Gastrocnemius medialis (tissue), 4 donors: Measurements from ENCODE around the gene TCTN2.

Experiments used
- CTCF ChIP-seq, 5 experiments: fragments of 450-650 bp in 3 of 5; fragments of 200-600 bp in 2 of 5; sonication (generic) in 2 of 5; IDR thresholded peaks in 4 of 5; conservative IDR thresholded peaks in 1 of 5; 1 replicate in 4 of 5; 2 replicates in 1 of 5; pipeline ENCODE4 v1.5.1; 2016 to 2019; ENCODE audit warnings: antibody characterized with exemption in 5 of 5, mild to moderate bottlenecking in 3 of 5, moderate library complexity in 3 of 5
- POLR2A ChIP-seq, 2 donors: fragments of 450-650 bp; IDR thresholded peaks; one replicate each; pipeline ENCODE4 v1.6.1; 2017; ENCODE audit warnings: antibody characterized with exemption in 2 of 2, mild to moderate bottlenecking in 2 of 2, moderate library complexity in 2 of 2

GRCh38 chr12:123720141-123720814 lies 49.4 kb downstream of the TCTN2 start:
- TF ChIP-seq CTCF (IDR thresholded peaks at IDR 0.05 in 4 of 5, conservative IDR thresholded peaks at IDR 0.05 in 1 of 5), result no peak
- no peak for TF ChIP-seq POLR2A (IDR thresholded peaks at IDR 0.05)
